ENCODE data around the gene ARID3B.

DNA sequence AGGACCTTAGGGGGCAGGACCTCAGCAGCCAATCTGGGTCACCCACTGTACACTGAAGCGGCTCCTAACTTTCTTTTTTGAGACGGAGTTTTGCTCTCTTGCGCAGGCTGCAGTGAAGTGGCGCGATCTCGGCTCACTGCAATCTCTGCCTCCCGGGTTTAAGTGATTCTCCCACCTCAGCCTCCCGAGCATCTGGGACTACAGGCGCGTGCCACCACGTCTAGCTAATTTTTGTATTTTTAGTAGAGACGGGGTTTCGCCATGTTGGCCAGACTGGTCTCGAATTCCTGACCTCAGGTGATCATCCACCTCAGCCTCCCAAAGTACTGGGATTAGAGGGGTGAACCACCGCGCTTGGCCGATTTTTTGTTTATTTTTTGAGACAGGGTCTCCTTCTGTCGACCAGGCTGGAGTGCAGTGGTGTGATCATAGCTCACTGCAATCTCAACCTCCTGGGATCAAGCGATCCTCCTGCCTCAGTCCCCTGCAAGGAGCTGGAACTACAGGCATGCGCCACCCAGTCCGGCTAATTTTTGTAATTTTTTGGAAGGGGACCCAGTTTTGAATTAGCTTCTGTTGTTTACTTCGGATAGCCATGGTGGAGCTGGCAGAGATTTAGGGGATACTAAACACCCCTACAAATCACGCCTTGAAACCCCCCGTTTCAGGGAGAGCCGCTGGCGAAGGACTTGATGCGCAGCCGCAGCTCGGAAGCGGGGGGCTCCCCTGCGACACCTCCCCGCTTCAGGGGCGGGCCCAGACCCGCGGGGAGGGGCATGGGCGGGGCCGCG lies 73.1 kb downstream of the ARID3B start:
- TF ChIP-seq, protein P1, sequence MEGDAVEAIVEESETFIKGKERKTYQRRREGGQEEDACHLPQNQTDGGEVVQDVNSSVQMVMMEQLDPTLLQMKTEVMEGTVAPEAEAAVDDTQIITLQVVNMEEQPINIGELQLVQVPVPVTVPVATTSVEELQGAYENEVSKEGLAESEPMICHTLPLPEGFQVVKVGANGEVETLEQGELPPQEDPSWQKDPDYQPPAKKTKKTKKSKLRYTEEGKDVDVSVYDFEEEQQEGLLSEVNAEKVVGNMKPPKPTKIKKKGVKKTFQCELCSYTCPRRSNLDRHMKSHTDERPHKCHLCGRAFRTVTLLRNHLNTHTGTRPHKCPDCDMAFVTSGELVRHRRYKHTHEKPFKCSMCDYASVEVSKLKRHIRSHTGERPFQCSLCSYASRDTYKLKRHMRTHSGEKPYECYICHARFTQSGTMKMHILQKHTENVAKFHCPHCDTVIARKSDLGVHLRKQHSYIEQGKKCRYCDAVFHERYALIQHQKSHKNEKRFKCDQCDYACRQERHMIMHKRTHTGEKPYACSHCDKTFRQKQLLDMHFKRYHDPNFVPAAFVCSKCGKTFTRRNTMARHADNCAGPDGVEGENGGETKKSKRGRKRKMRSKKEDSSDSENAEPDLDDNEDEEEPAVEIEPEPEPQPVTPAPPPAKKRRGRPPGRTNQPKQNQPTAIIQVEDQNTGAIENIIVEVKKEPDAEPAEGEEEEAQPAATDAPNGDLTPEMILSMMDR (IDR thresholded peaks at IDR 0.05) = no peak
- no peak for TF ChIP-seq POLR2A (IDR thresholded peaks at IDR 0.05)
- TF ChIP-seq POLR2AphosphoS5 (IDR thresholded peaks at IDR 0.05; ENCODE audit: insufficient read depth in 1 of 2, low read depth in 1 of 2) = no peak

Data from vagina (tissue), 2 donors.